NT2/D1 (cell line): ENCODE data around the gene OSBPL10.

Source experiments
- SUZ12 ChIP-seq: IDR thresholded peaks from 2 replicates; pipeline ENCODE4 v1.6.1; 2011; ENCODE audit not compliant: insufficient read length, insufficient read depth; ENCODE audit errors: extremely low read depth
- YY1 ChIP-seq: IDR thresholded peaks from 2 replicates; pipeline ENCODE4 v1.6.1; 2011; ENCODE audit not compliant: insufficient read length, insufficient read depth

DNA sequence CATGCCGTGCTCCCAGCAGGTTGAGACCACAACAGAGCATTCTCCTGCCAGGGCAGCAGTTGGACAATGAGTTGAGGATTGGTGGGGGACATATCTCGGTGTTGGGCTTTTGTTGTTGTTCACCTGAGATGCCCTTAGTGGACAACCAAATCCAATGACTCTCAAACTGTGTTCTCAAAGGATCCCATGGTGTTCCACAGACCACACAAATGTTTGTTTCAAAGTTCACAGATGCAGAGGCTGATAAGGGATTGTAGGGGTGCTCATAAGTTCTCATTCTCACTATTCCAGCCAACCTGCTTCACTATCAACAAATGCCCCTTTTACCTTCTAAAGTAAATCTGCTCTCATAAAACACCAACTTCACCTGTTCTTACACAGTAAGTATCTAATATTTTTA lies 159.9 kb downstream of the OSBPL10 start:
- TF ChIP-seq YY1 (no peak), SUZ12 (no peak)
